ENCODE measurements around the gene TMC7. TPM values are rescaled to one million over a fixed set of nuclear protein-coding genes. Genes with fewer than 3 reads are reported as not detected.

Gene TMC7
- total and polyA plus RNA-seq, 2 of the 13 experiments (the other 11 are each of a cell fraction or from before 2014, with no cell fraction given), result 1.2 to 5.1 TPM

DNA sequence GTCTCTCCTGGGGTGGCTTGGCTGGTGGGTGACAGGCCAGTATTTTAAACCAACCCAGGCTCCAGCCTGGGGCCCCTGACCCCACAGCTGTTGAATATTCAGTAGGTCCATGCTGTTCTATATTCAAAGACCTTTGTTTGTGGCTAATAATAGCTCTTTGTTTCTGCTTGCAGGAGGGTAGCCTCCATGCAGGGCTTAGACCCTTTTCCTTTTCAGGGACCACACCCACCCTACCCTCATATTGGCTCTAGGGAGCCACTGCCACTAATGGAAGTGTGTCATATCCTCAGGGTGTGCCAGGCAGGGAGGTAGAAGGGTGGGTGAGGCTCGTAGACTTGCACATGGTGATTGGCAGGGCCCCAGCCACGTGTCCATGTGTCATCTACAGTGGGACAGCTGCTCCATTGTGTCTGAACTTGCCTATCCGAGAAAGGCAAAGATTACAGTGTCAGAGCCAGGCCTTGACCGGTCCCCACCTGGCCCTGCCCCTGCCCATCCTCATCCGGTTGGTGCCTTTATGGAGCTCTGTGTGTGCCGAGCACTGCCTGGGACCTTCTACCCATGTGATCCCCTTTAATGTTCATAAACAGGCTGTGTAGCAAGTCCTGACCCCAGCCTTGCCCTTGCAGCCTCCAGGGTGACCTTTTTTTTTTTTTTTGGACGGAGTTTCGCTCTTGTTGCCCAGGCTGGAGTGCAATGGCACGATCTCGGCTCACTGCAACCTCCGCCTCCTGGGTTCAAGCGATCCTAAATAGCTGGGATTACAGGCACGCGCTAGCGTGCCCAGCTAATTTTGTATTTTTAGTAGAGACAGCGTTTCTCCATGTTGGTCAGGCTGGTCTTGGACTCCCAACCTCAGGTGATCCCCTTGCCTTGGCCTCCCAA lies 22.1 kb downstream of the TMC7 start (continued):
- TF ChIP-seq ZNF724P (CRISPR knock-in tag; IDR thresholded peaks at IDR 0.05; ENCODE audit: borderline replicate concordance) (peak; percentile 68; the same call in 1 of the 2 replicates), ZNF503 (CRISPR knock-in tag; IDR thresholded peaks at IDR 0.05) (peak; percentile 87; the same call in 1 of the 2 replicates), TFAP4 (IDR thresholded peaks at IDR 0.05; ENCODE audit: borderline replicate concordance, low read depth) (peak; percentile 97; the same call in 1 of the 2 replicates), ZBTB39 (CRISPR knock-in tag; IDR thresholded peaks at IDR 0.05) (no peak), NCOA1 (CRISPR knock-in tag; IDR thresholded peaks at IDR 0.05) (no peak), KLF11 (CRISPR knock-in tag; IDR thresholded peaks at IDR 0.05) (no peak), ATF3 (CRISPR knock-in tag; IDR thresholded peaks at IDR 0.05) (peak; percentile 76), CCAR2 (optimal IDR thresholded peaks at IDR 0.05; ENCODE audit: low read depth, low read length) (peak; percentile 28), ZNF160 (CRISPR knock-in tag; IDR thresholded peaks at IDR 0.05) (0 out of 2 replicates have a peak, but pooled peaks have one; percentile 67), ARID2 (CRISPR knock-in tag; IDR thresholded peaks at IDR 0.05; ENCODE audit: borderline replicate concordance) (0 out of 2 replicates have a peak, but pooled peaks have one; percentile 16)
- TF ChIP-seq, protein P1, sequence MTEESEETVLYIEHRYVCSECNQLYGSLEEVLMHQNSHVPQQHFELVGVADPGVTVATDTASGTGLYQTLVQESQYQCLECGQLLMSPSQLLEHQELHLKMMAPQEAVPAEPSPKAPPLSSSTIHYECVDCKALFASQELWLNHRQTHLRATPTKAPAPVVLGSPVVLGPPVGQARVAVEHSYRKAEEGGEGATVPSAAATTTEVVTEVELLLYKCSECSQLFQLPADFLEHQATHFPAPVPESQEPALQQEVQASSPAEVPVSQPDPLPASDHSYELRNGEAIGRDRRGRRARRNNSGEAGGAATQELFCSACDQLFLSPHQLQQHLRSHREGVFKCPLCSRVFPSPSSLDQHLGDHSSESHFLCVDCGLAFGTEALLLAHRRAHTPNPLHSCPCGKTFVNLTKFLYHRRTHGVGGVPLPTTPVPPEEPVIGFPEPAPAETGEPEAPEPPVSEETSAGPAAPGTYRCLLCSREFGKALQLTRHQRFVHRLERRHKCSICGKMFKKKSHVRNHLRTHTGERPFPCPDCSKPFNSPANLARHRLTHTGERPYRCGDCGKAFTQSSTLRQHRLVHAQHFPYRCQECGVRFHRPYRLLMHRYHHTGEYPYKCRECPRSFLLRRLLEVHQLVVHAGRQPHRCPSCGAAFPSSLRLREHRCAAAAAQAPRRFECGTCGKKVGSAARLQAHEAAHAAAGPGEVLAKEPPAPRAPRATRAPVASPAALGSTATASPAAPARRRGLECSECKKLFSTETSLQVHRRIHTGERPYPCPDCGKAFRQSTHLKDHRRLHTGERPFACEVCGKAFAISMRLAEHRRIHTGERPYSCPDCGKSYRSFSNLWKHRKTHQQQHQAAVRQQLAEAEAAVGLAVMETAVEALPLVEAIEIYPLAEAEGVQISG (CRISPR knock-in tag; IDR thresholded peaks at IDR 0.05), result peak; percentile 74; the same call in 1 of the 2 replicates
- TF ChIP-seq, protein P2, sequence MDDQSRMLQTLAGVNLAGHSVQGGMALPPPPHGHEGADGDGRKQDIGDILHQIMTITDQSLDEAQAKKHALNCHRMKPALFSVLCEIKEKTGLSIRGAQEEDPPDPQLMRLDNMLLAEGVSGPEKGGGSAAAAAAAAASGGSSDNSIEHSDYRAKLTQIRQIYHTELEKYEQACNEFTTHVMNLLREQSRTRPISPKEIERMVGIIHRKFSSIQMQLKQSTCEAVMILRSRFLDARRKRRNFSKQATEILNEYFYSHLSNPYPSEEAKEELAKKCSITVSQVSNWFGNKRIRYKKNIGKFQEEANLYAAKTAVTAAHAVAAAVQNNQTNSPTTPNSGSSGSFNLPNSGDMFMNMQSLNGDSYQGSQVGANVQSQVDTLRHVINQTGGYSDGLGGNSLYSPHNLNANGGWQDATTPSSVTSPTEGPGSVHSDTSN (CRISPR knock-in tag; IDR thresholded peaks at IDR 0.05; ENCODE audit: borderline replicate concordance), result no peak
